Thymus (tissue), 11 donors: ENCODE measurements around the gene FBXL7. TPM values are rescaled to one million over a fixed set of nuclear protein-coding genes. Genes with fewer than 3 reads are reported as not detected.

Experiments
- DNase-seq, 9 donors: peaks; one replicate each; pipeline ENCODE4 v3.0.0-alpha.2; 2013; ENCODE audit warnings: low spot score in 9 of 9, low read depth in 6 of 9, missing footprints in 1 of 9
- H3K27ac ChIP-seq, 2 donors: one replicate each; pipeline ENCODE4 v1.5.1; 2013; ENCODE audit warnings: control low read depth in 1 of 2, low read depth in 1 of 2, low read length in 1 of 2, mild to moderate bottlenecking in 1 of 2, moderate library complexity in 1 of 2
- H3K27me3 ChIP-seq, 2 donors: one replicate each; pipeline ENCODE4 v1.5.1; 2013; ENCODE audit warnings: low read length in 1 of 2; ENCODE audit not compliant: control insufficient read depth in 2 of 2, insufficient read depth in 1 of 2
- H3K36me3 ChIP-seq, 2 donors: one replicate each; pipeline ENCODE4 v1.5.1; 2013; ENCODE audit warnings: low read length in 1 of 2, mild to moderate bottlenecking in 1 of 2, moderate library complexity in 1 of 2; ENCODE audit not compliant: control insufficient read depth in 2 of 2, insufficient read depth in 2 of 2
- H3K4me1 ChIP-seq, 2 donors: one replicate each; pipeline ENCODE4 v1.5.1; 2013; ENCODE audit warnings: low read length in 2 of 2; ENCODE audit not compliant: control insufficient read depth in 2 of 2, insufficient read depth in 2 of 2
- H3K4me3 ChIP-seq, 2 donors: one replicate each; pipeline ENCODE4 v1.5.1; 2013; ENCODE audit warnings: low read length in 2 of 2, control low read depth in 1 of 2, mild to moderate bottlenecking in 1 of 2
- H3K9me3 ChIP-seq, 2 donors: one replicate each; pipeline ENCODE4 v1.5.1; 2013; ENCODE audit warnings: low read length in 1 of 2, mild to moderate bottlenecking in 1 of 2; ENCODE audit not compliant: control insufficient read depth in 2 of 2, insufficient read depth in 1 of 2
- WGBS: extraction: QIAGEN DNeasy Blood & Tissue Kit; methylation state at CpG from one replicate; pipeline ENCODE4 v1.1.7; 2013; 5-methylcytosine and 5-hydroxymethylcytosine counted together
- polyA plus RNA-seq: library from polyadenylated mRNA; stranded (reverse); fragments of 200-250 nt; gene quantifications from one replicate; pipeline ENCODE4 v1.2.3, GENCODE V29; 2013
- total RNA-seq: library from RNA; stranded (reverse); fragments of 120-200 nt; gene quantifications from one replicate; pipeline ENCODE4 v1.2.4, GENCODE V29; 2013
- donor health status: healthy.

FBXL7 gene
- total and polyA plus RNA-seq, 2 donors: 0.90 to 2.7 TPM

DNA sequence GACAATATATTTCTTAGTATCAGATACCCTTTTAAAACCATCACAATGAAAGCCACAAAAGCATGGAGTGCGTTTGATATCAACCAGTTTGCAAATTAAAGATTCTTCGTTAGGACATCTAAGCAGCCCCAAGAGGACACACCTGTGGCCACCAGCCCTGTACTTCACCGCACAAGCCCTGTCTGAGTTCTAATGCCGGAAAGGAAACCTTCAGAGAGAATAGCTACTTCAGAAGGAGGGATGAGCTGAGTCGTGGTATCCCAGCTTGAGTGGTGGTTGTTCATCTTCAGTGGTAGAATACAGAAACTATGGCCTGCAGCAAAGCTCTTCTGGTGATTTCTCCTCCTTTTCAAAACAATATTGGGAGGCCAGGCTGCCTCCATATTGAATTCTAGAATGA, 319.6 kb downstream of the FBXL7 start:
- DNase-seq: no peak
- no peak overlapping the region for H3K4me3 ChIP-seq
- H3K36me3 ChIP-seq: no peaks in the 10 kb centered on the region
- no peaks in the 10 kb centered on the region for H3K4me1 ChIP-seq
- no peaks in the 10 kb centered on the region for H3K27me3 ChIP-seq
- H3K27ac ChIP-seq: no peak overlapping the region
- H3K9me3 ChIP-seq: no peaks in the 10 kb centered on the region
- WGBS: 96% methylated on average over 5 of the region's 5 CpGs

DNA sequence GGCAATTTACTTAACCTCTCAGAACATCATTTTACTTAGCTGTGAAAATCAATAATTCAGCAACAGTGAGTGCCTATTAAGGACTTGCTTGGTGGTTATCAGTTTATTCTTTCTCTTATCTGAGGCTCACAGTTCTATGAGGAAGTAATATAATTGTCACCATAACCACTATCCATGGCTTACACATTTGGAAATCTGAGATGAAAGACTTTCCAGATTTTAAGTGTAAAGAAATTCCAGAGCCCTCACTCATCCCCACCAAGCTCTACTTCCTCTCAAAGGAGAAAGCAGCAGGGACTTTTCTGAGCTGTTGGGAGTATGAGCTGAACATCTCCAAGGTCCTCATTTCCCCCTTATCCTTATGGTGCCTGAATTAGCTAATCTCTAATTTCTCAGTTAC, 321.5 kb downstream of the FBXL7 start:
- no peaks in the 10 kb centered on the region for H3K27me3 ChIP-seq
- H3K9me3 ChIP-seq: no peaks in the 10 kb centered on the region
- no peak overlapping the region for H3K27ac ChIP-seq
- no peak overlapping the region for H3K4me3 ChIP-seq
- H3K36me3 ChIP-seq: no peaks in the 10 kb centered on the region
- no peak for DNase-seq
- H3K4me1 ChIP-seq: no peaks in the 10 kb centered on the region

- Histone ChIP-seq H3K9me3 (no peaks in the 10 kb centered on the region), H3K27me3 (no peaks in the 10 kb centered on the region), H3K4me1 (no peaks in the 10 kb centered on the region), H3K27ac (no peak overlapping the region), H3K4me3 (no peak overlapping the region), H3K36me3 (no peaks in the 10 kb centered on the region)
- DNase-seq: no peak
- WGBS: 96% methylated on average over 2 of the region's 2 CpGs
Observed at GRCh38 chr5:15823398-15823797, 323.4 kb downstream of the FBXL7 start.

GRCh38 chr5:15827741-15828140, 327.8 kb downstream of the FBXL7 start:
- peak in 1 of 9 donors; percentile 2 for DNase-seq
- WGBS: 93% methylated on average over 1 of the region's 1 CpG
- H3K36me3 ChIP-seq: no peaks in the 10 kb centered on the region
- no peaks in the 10 kb centered on the region for H3K27me3 ChIP-seq
- H3K27ac ChIP-seq: no peak overlapping the region
- H3K4me1 ChIP-seq: no peaks in the 10 kb centered on the region
- no peaks in the 10 kb centered on the region for H3K9me3 ChIP-seq
- no peak overlapping the region for H3K4me3 ChIP-seq

DNA sequence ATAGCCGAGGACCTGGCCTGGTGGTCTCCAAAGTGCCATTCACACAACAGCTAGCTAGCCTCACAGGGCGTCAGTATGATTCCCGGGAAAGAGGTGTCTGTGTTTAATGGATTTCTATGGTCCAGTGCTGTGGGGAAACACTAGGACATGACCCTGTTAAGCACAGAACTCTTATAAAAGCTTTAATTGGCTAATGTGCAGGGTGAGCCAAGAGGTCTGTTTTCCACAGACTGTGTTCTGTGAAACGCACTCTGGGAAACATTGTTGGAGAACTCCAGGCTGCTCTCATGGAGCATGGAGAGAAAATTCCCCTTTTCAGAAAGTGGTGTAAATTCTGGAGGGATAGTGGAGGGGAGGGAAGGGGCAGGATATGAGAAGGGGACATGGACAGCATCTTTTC, 331.4 kb downstream of the FBXL7 start:
- Histone ChIP-seq H3K36me3 (no peaks in the 10 kb centered on the region), H3K4me3 (no peak overlapping the region), H3K4me1 (no peaks in the 10 kb centered on the region), H3K9me3 (no peaks in the 10 kb centered on the region), H3K27me3 (no peaks in the 10 kb centered on the region), H3K27ac (no peak overlapping the region)
- WGBS: 95% methylated on average over 4 of the region's 4 CpGs
- DNase-seq: no peak

DNA sequence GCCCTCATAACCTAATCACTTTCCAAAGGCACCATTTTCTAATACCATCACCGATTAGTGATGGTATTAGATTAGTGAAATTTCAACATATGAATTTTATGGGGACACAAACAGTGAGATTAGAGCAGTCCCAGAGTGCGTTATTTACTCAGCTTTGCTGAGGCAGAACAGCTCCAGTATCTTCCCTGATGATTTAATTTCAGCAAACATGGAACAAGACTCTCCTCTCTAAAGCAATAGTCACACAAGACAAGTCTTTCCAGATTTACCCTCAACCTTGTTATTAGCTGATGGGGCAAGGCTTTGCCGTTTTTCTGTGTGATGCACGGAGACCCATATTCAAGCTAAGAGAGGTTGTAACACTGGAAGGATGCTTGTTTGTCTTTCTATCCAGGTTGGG, 333.4 kb downstream of the FBXL7 start:
- no peak for DNase-seq
- Histone ChIP-seq H3K4me1 (no peaks in the 10 kb centered on the region), H3K4me3 (no peak overlapping the region), H3K27ac (no peak overlapping the region), H3K27me3 (no peaks in the 10 kb centered on the region), H3K9me3 (no peaks in the 10 kb centered on the region), H3K36me3 (no peaks in the 10 kb centered on the region)
- whole genome bisulfite sequencing: 92% methylated on average over 4 of the region's 4 CpGs

- H3K4me3 ChIP-seq: no peak overlapping the region
- no peaks in the 10 kb centered on the region for H3K36me3 ChIP-seq
- WGBS: 38% methylated on average over 3 of the region's 3 CpGs
- no peaks in the 10 kb centered on the region for H3K27me3 ChIP-seq
- no peaks in the 10 kb centered on the region for H3K4me1 ChIP-seq
- no peaks in the 10 kb centered on the region for H3K9me3 ChIP-seq
- no peak overlapping the region for H3K27ac ChIP-seq
- no peak for DNase-seq
Observed at GRCh38 chr5:15834596-15835245, 334.7 kb downstream of the FBXL7 start.

GRCh38 chr5:15835514-15835913, 335.5 kb downstream of the FBXL7 start:
- Histone ChIP-seq H3K36me3 (no peaks in the 10 kb centered on the region), H3K4me1 (no peaks in the 10 kb centered on the region), H3K9me3 (no peaks in the 10 kb centered on the region), H3K4me3 (no peak overlapping the region), H3K27me3 (no peaks in the 10 kb centered on the region), H3K27ac (no peak overlapping the region)
- no peak for DNase-seq
- WGBS: 92% methylated on average over 2 of the region's 2 CpGs

DNA sequence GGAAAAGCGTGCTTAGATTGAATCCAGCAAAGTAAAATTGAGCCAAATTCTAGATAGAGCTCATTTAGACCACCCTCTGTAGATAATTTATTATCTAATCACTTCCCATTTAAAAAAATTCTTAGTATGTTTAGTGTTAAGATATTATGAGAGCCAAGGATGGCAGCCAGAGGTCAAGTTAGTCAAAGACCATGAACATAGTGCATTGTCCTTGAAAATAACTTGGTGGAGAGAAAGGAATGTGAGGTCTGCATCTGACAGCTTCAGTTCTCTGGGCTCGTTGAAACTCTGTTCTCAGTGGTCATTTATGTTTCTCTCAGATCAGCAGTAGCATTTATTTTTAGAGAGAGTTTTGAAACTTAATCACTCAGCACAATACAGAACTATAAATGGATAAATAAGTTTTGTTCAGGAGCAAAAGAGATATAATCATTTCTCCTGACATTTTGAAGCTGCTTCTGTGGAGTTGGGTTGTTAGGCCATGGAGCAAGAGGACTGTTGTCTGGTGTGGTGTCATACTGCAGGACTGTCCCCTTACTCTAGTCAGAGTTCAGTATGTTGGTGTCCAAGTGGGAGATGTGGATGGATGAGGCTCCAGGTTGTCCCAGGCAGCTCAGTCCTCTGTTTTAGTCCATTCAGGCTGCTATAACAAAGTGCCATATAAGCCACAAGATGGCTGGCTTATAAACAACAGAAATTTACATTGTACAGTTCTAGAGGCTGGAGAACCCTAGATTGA, 337.7 kb downstream of the FBXL7 start:
- Histone ChIP-seq H3K27ac (no peak overlapping the region), H3K4me1 (no peaks in the 10 kb centered on the region), H3K9me3 (peaks cover 1 to 7% of the 10 kb centered on the region in 2 donors), H3K4me3 (no peak overlapping the region), H3K36me3 (no peaks in the 10 kb centered on the region), H3K27me3 (no peaks in the 10 kb centered on the region)
- DNase-seq: no peak
- 67% methylated on average over 2 of the region's 2 CpGs for WGBS
